ENCODE data around the gene CEBPG. TPM values are rescaled to one million over a fixed set of nuclear protein-coding genes. Genes with fewer than 3 reads are reported as not detected.

Gene CEBPG
- total and polyA plus RNA-seq, 9 of the 15 experiments (the other 6 are each of a cell fraction or from before 2014, with no cell fraction given) = 9.5 to 34.9 (median 30.9) TPM

DNA sequence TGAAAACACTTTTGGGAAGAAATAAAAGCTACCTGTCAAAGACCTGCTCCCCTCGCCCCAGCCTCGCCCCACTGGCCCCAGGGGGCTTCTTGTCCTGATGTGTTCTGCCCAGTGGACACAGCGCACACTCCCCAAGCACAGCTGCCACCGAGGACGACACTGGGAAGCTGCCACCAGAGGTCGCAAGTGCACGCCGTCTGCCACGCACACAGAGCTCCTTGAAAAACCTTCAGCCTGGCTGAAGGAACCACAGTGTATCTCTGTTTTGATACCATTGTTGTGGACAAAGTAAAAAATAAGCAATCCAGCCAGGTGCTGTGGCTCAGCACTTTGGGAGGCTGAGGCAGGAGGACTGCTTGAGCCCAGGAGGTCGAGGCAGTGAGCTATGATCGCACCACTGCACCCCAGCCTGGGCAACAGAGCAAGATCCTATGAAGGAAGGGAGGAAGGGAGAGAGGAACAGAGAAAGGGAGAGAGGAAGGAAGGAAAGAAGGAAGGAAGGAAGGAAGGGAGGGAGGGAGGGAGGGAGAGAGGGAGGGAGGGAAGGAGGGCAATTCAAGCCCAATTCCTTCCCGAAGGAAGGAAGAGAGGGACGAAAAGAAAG, 57.3 kb downstream of the CEBPG start:
- Histone ChIP-seq H3K9me1 (ENCODE audit: control insufficient read depth, insufficient read depth, low read length) (no peaks in the 10 kb centered on the region), H3K36me3 (ENCODE audit: control insufficient read depth, insufficient read depth, low read length) (no peaks in the 10 kb centered on the region), H3K79me2 (ENCODE audit: control insufficient read depth, insufficient read depth, low read length) (no peaks in the 10 kb centered on the region), H2AFZ (ENCODE audit: low read depth, low read length) (no peak overlapping the region), H3K27me3 (ENCODE audit: control insufficient read depth in 2 of 2, insufficient read depth in 2 of 2, low read length in 2 of 2) (peaks cover 4 to 47% of the 10 kb centered on the region in 2 experiments; a peak in 4 of 5 replicates), H3K9me3 (replicated peaks; ENCODE audit: control insufficient read depth, insufficient read depth, low read depth, low read length) (no peaks in the 10 kb centered on the region), H3K4me1 (replicated peaks in 1 of 2; ENCODE audit: control insufficient read depth in 2 of 2, insufficient read depth in 2 of 2, low read length in 2 of 2) (peaks cover 0 to 9% of the 10 kb centered on the region in 2 experiments; a peak in 2 of 5 replicates), H3K9ac (ENCODE audit: insufficient read depth in 1 of 2, low read depth in 2 of 2, low read length in 2 of 2) (no peak overlapping the region), H3K4me2 (ENCODE audit: insufficient read depth, low read length) (no peak overlapping the region), H4K20me1 (replicated peaks; ENCODE audit: control insufficient read depth, insufficient read depth, low read length) (peaks cover 15% of the 10 kb centered on the region), H3K4me3 (no peak overlapping the region), H3K27ac (ENCODE audit: extremely low read depth, low read depth, low read length) (no peak overlapping the region)
- in situ Hi-C loops (cut with MboI) = loop anchor here (25.0 kb wide), 1 partner anchor 1282 kb away; no protein-coding TSS in a partner anchor
- intact Hi-C loops (cut with micrococcal nuclease) = loop anchor here (1.0 kb wide), 1 partner anchor 341 kb away; no protein-coding TSS in a partner anchor
- 14% methylated on average over 11 of the region's 13 CpGs for WGBS (ENCODE audit: insufficient coverage, low coverage, missing lambda C conversion rate)
- DNase-seq (ENCODE audit: extremely low read depth in 1 of 4, low spot score in 3 of 4) = peak; percentile 62 to 77 (median 70)
- ChIA-PET POLR2A (interaction anchor here (1.0 to 1.4 kb wide), 3 partner anchors 11 to 340 kb away, joined by 4 to 6 read pairs (median 5); no protein-coding TSS in a partner anchor), CTCF (ENCODE audit: low intra/inter-chr PET ratio) (interaction anchor here (0.9 to 1.7 kb wide), 4 partner anchors 14 to 340 kb away, joined by 3 to 20 read pairs (median 4); no protein-coding TSS in a partner anchor)
- peak; percentile 88 for FAIRE-seq
- ATAC-seq = peak; percentile 99
- BruUV-seq (replicated peaks) = no TSS peak
- peak; percentile 59 to 86 for TF ChIP-seq RAD21 (CRISPR knock-in tag; conservative IDR thresholded peaks at IDR 0.05 in 1 of 2, IDR thresholded peaks at IDR 0.05 in 1 of 2)
- 0 out of 4 replicates have a peak, but pooled peaks of 1 of the 2 experiments have one; percentile 47 for TF ChIP-seq RCOR1 (IDR thresholded peaks at IDR 0.05; ENCODE audit: borderline replicate concordance in 1 of 2, low read depth in 2 of 2, low read length in 2 of 2)
- TF ChIP-seq ZNF668 (CRISPR knock-in tag; IDR thresholded peaks at IDR 0.05) = no peak
- TF ChIP-seq, protein P1, sequence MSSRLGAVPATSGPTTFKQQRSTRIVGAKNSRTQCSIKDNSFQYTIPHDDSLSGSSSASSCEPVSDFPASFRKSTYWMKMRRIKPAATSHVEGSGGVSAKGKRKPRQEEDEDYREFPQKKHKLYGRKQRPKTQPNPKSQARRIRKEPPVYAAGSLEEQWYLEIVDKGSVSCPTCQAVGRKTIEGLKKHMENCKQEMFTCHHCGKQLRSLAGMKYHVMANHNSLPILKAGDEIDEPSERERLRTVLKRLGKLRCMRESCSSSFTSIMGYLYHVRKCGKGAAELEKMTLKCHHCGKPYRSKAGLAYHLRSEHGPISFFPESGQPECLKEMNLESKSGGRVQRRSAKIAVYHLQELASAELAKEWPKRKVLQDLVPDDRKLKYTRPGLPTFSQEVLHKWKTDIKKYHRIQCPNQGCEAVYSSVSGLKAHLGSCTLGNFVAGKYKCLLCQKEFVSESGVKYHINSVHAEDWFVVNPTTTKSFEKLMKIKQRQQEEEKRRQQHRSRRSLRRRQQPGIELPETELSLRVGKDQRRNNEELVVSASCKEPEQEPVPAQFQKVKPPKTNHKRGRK (tag; IDR thresholded peaks at IDR 0.05) = peak; percentile 57
- TF ChIP-seq, protein P2, sequence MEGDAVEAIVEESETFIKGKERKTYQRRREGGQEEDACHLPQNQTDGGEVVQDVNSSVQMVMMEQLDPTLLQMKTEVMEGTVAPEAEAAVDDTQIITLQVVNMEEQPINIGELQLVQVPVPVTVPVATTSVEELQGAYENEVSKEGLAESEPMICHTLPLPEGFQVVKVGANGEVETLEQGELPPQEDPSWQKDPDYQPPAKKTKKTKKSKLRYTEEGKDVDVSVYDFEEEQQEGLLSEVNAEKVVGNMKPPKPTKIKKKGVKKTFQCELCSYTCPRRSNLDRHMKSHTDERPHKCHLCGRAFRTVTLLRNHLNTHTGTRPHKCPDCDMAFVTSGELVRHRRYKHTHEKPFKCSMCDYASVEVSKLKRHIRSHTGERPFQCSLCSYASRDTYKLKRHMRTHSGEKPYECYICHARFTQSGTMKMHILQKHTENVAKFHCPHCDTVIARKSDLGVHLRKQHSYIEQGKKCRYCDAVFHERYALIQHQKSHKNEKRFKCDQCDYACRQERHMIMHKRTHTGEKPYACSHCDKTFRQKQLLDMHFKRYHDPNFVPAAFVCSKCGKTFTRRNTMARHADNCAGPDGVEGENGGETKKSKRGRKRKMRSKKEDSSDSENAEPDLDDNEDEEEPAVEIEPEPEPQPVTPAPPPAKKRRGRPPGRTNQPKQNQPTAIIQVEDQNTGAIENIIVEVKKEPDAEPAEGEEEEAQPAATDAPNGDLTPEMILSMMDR (IDR thresholded peaks at IDR 0.05 in 2 of 3, conservative IDR thresholded peaks at IDR 0.05 in 1 of 3; ENCODE audit: insufficient read depth in 2 of 3, low read depth in 1 of 3, low read length in 3 of 3) = peak; percentile 83 to 84 (median 84)
- TF ChIP-seq BCOR (IDR thresholded peaks at IDR 0.05) = 0 out of 2 replicates have a peak, but pooled peaks have one; percentile 41
- TF ChIP-seq SMC3 (conservative IDR thresholded peaks at IDR 0.05; ENCODE audit: insufficient read depth, low read depth, low read length) = peak; percentile 91
- no peak for TF ChIP-seq POLR2AphosphoS2 (IDR thresholded peaks at IDR 0.05; ENCODE audit: low read length)
- TF ChIP-seq ZNF75A (CRISPR knock-in tag; IDR thresholded peaks at IDR 0.05) = no peak
- TF ChIP-seq NRF1 (conservative IDR thresholded peaks at IDR 0.05 in 1 of 2, IDR thresholded peaks at IDR 0.05 in 1 of 2) = 0 out of 4 replicates have a peak, but pooled peaks of 1 of the 2 experiments have one; percentile 15
- TF ChIP-seq FOXK1 (CRISPR knock-in tag; IDR thresholded peaks at IDR 0.05; ENCODE audit: borderline replicate concordance) = no peak
- no peak for TF ChIP-seq NR1H2 (CRISPR knock-in tag; IDR thresholded peaks at IDR 0.05)
- no peak for TF ChIP-seq ZNF239 (CRISPR knock-in tag; IDR thresholded peaks at IDR 0.05)
- TF ChIP-seq ZSCAN29 (IDR thresholded peaks at IDR 0.05) = no peak
- peak; percentile 92 for TF ChIP-seq ZNF121 (CRISPR knock-in tag; conservative IDR thresholded peaks at IDR 0.05)
- TF ChIP-seq ZNF695 (CRISPR knock-in tag; IDR thresholded peaks at IDR 0.05) = no peak
- TF ChIP-seq, protein P3, sequence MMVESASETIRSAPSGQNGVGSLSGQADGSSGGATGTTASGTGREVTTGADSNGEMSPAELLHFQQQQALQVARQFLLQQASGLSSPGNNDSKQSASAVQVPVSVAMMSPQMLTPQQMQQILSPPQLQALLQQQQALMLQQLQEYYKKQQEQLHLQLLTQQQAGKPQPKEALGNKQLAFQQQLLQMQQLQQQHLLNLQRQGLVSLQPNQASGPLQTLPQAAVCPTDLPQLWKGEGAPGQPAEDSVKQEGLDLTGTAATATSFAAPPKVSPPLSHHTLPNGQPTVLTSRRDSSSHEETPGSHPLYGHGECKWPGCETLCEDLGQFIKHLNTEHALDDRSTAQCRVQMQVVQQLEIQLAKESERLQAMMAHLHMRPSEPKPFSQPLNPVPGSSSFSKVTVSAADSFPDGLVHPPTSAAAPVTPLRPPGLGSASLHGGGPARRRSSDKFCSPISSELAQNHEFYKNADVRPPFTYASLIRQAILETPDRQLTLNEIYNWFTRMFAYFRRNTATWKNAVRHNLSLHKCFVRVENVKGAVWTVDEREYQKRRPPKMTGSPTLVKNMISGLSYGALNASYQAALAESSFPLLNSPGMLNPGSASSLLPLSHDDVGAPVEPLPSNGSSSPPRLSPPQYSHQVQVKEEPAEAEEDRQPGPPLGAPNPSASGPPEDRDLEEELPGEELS (CRISPR knock-in tag; IDR thresholded peaks at IDR 0.05; ENCODE audit: borderline replicate concordance) = no peak

Measured in K562 (cell line).